ENCODE results near the gene DSCAML1. TPM values are rescaled to one million over a fixed set of nuclear protein-coding genes. Genes with fewer than 3 reads are reported as not detected.

Gene DSCAML1
- total RNA-seq, 1 donor from 2014 or later: 4.0 TPM

DNA sequence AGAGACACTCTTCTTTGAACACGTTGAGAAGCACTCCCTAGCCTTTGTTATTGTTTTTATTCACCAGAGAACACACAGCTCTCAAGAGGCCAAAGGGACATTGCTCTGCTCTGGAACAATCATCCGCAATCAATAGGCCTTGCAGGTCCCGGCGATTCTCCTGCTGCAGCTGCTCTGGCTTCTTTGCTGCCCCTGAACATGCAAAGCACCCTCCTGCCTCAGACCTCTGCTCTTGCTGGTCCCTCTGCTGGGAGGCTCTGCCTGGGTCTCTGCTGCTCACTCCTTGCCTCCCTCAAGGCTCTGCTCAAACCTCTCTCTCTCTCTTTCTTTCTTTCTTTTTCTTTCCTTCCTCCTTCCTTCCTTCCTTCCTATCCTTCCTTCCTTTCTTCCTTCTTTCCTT is 232.7 kb downstream of the DSCAML1 start:
- no peak for DNase-seq (ENCODE audit: low read depth)
- TF ChIP-seq, protein P1, sequence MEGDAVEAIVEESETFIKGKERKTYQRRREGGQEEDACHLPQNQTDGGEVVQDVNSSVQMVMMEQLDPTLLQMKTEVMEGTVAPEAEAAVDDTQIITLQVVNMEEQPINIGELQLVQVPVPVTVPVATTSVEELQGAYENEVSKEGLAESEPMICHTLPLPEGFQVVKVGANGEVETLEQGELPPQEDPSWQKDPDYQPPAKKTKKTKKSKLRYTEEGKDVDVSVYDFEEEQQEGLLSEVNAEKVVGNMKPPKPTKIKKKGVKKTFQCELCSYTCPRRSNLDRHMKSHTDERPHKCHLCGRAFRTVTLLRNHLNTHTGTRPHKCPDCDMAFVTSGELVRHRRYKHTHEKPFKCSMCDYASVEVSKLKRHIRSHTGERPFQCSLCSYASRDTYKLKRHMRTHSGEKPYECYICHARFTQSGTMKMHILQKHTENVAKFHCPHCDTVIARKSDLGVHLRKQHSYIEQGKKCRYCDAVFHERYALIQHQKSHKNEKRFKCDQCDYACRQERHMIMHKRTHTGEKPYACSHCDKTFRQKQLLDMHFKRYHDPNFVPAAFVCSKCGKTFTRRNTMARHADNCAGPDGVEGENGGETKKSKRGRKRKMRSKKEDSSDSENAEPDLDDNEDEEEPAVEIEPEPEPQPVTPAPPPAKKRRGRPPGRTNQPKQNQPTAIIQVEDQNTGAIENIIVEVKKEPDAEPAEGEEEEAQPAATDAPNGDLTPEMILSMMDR (conservative IDR thresholded peaks at IDR 0.05; ENCODE audit: low read depth, low read length): no peak

DNA sequence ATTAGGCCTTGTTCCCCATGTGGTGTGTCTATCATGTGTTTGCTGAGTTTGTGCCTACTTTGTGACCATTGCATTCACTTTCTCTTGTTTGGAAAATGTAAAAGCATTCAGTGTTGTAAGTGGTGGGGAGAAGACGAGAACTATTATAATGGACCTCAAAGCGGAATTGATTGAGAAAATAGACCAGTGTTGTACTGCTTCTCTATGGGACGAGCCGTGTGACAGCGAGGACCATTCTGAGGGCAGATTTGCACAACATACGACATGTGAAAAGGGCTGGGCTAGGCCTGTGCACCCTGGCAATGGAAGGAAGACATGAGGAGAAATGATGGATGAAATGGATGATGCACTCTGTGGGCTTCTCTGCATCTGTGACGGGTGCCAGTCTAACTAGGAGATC is 233.5 kb downstream of the DSCAML1 start:
- no peak overlapping the region for H3K4me3 ChIP-seq (ENCODE audit: low read depth, low read length)
- TF ChIP-seq, protein P1 (conservative IDR thresholded peaks at IDR 0.05; ENCODE audit: low read depth, low read length): no peak
- DNase-seq (ENCODE audit: low read depth): no peak

More for the DNA sequence above, 232.7 kb downstream of the DSCAML1 start:
- H3K4me3 ChIP-seq (ENCODE audit: low read depth, low read length): no peak overlapping the region

DNA sequence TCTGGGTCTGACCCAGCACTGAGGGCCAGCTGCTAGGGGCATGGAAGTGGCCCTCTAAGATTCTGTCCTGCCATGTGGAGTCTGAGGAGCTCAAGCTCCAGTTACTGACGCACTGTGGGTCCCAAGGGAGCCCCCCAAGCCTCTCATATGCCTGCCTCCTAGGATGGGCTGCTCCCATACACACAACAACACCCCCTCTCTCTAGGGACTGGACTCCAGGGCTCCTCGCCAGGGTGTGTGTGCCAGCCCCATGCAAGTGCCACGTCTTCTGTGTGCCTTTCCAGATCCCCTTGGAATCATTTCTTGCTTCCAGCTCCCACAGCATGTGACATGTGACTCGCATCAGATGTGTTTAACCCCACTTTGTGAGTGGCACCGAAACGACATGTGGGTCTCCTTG is 234.9 kb downstream of the DSCAML1 start:
- TF ChIP-seq, protein P1 (conservative IDR thresholded peaks at IDR 0.05; ENCODE audit: low read depth, low read length): no peak
- no peak for DNase-seq (ENCODE audit: low read depth)
- H3K4me3 ChIP-seq (ENCODE audit: low read depth, low read length): no peak overlapping the region

DNA sequence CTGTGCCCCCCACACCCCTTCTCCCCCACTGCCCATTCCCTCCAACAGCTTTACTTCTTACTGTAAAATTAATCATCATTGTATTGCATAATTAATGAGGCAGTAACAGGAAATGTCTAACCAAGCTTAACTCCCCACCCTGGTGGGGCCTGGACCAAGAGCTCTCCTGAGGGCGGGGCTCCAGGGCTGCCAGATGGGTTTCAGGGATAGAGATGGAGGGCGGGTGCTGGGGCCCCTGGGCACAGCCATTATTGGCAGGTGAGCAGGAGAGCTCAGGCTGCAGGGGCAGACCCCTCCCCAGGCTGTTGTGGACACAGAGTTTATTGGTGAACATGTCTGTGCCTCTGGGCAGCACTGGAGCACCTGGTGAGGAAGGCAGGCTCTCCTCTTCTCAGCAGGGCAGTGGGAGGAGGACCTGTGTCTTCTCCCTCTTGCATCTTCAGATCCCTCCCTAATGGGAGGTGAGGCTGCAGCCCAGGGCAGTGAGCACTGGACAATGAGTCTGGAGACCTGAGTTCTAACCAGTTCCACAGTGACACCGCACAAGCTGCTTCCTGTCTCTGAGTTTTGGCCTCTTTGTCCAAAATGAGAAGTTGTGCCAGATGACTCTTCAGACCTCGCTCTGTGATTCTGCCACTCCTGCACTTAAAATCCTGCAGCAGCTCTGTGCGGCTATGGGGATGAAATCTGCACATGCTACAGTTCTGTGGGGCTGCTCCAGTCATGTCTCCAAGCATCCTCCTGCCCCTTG is 236.1 kb downstream of the DSCAML1 start:
- TF ChIP-seq, protein P1 (conservative IDR thresholded peaks at IDR 0.05; ENCODE audit: low read depth, low read length): no peak
- DNase-seq (ENCODE audit: low read depth): no peak

GRCh38 chr11:117559698-117560097 is 237.3 kb downstream of the DSCAML1 start:
- no peak for DNase-seq (ENCODE audit: low read depth)
- TF ChIP-seq, protein P1 (conservative IDR thresholded peaks at IDR 0.05; ENCODE audit: low read depth, low read length): no peak
- no peak overlapping the region for H3K4me3 ChIP-seq (ENCODE audit: low read depth, low read length)

More for the DNA sequence above, 236.1 kb downstream of the DSCAML1 start:
- no peak overlapping the region for H3K4me3 ChIP-seq (ENCODE audit: low read depth, low read length)

DNA sequence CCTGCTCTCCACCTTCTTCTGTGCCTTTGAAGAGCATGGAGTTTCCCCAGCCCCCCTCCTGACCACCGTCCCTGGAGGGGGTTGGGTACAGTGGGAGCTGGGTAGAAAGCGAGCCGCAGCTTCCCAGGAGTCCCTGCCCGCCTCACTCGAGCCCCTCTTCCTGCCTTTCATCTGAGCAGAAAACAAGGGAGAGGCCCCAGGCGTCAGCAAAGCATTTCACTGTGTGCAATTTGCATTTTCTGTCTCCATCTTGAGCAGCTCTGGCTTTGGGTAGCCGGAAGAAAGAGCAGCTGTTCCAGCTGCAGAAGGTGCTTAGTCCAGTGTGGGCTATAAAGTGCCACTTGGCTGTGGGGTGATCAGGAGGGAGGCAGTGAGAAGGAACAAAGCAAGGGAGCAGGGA is 239.7 kb downstream of the DSCAML1 start:
- no peak overlapping the region for H3K4me3 ChIP-seq (ENCODE audit: low read depth, low read length)
- DNase-seq (ENCODE audit: low read depth): no peak
- TF ChIP-seq, protein P1 (conservative IDR thresholded peaks at IDR 0.05; ENCODE audit: low read depth, low read length): no peak
